Esophagus muscularis mucosa (tissue), 4 donors: ENCODE data around the gene SPAG16.

Source experiments
- CTCF ChIP-seq, 3 experiments: fragments of 200-600 bp in 2 of 3; fragments of 450-650 bp in 1 of 3; sonication (generic) in 2 of 3; IDR thresholded peaks; one replicate each; pipeline ENCODE4 v1.5.1; 2017 to 2019; ENCODE audit warnings: antibody characterized with exemption in 3 of 3, mild to moderate bottlenecking in 2 of 3, moderate library complexity in 1 of 3
- EP300 ChIP-seq: sonication (generic); formaldehyde crosslinking; IDR thresholded peaks from one replicate; pipeline ENCODE4 v1.6.1; 2017; ENCODE audit warnings: antibody characterized with exemption
- POLR2AphosphoS5 ChIP-seq, 2 donors: sonication (generic); formaldehyde crosslinking; IDR thresholded peaks; one replicate each; pipeline ENCODE4 v1.6.1; 2017; ENCODE audit warnings: antibody characterized with exemption in 2 of 2

- no peak for TF ChIP-seq POLR2AphosphoS5 (IDR thresholded peaks at IDR 0.05)
- TF ChIP-seq CTCF (IDR thresholded peaks at IDR 0.05) = no peak
- no peak for TF ChIP-seq EP300
Observed at GRCh38 chr2:213320604-213321003, 36.3 kb downstream of the SPAG16 start.
